GM18868 (cell line): ENCODE results near the gene SPESP1.
"Not testable (repeated sequence)": the region's sequence is repeated elsewhere in the genome, so short reads cannot be mapped to it uniquely, and the experiment has no call there.

Source experiments
- ATAC-seq: cut with Tn5 transposase; IDR thresholded peaks from one replicate; pipeline ENCODE4 v1.9.1; 2021; ENCODE audit warnings: mild to moderate bottlenecking, moderate library complexity; ENCODE audit not compliant: unreplicated experiment

SPESP1 gene

DNA sequence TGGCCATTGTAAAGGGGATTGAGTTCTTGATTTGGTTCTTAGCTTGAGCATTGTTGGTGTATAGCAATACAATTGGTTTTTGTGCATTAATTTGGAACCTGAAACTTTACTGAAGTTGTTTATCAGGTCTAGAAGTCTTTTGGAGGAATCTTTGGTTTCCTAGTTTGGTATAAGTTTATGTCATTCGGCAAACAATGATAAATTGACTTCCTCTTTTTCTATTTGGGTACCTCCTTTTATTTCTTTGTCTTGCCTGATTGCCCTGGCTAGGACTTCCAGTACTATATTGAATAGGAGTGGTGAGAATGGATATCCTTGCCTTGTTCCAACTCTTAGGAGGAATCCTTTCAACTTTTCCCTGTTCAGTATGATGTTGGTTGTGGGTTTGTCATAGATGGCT is 32.1 kb downstream of the SPESP1 start:
- ATAC-seq = no peak

- ATAC-seq = not testable (repeated sequence)
Observed at GRCh38 chr15:68963719-68964118, 33.4 kb downstream of the SPESP1 start.

DNA sequence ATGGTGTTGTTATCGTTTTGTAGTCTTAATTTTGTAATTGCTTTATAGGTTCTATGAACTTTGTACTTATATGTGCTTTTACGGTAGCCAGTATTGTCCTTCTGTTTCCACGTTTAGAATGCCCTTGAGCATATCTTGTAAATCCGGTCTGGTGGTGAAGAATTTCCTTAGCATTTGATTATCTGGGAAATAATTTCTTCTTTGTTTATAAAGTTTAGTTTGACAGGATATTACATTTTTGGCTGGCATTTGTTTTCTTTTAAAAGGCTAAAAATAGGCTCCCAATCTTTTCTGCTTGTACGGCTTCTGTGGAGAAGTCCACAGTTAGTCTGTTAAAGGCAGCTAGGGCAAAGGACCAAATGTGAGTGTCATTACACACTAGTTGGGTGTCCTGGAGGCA is 36.7 kb downstream of the SPESP1 start:
- no peak for ATAC-seq

GRCh38 chr15:68967948-68968347 is 37.6 kb downstream of the SPESP1 start:
- ATAC-seq = no peak

DNA sequence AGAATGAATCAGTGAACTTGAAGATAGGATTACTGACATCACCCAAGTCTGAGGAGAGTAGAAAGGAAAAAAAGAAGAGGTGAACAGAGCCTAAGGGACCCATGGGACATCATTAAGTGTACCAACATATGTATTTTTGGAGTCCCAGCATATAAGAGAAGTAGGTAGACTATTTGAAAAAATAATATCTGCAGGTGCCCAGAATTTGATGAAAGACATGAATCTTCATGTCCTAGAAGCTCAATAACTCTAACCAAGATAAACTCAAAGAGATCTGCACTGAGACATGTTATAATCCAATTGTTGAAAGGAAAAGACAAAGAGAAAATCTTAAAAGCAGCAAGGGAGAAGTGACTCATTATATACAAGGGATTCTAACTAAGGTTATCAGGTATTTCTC is 39.0 kb downstream of the SPESP1 start:
- no peak for ATAC-seq

DNA sequence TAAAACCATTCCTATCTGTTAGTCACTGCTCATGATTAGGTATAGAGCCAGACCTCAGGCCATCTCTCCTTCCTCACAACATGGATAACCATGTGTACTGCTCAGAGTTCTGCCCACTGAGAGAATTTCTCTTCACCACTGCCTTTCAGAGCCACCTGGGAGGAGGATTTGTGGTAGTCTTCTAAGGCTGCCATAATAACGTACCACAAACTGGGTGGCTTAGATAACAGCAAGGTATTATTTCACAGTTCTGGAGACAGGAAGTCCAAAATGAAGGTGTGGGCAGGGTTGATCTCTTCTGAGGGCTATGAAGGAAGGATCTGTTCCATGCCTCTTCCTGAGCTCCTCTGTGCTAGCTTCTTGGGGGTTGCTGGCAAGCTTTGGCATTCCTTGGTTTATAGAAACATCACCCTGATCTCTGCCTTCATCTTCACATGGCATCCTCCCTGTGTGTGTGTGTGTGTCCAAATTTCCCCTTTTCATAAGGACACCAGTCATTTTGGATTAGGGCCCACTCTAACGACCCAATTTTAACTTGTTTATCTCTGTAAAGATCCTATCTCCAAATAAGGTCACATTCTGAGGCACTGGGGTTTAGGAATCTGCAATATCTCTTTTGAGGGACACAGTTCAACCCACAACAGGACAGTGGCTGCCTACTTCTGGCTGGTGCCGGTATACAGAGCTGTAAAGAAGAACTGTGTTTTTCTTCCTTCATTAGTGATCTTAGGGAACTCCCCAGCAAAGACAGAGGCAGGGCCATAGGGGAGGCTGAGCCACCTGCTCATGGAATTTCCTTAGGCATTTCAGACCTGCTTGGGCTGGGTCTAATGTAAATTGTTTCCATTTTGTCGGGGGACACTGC is 42.1 kb downstream of the SPESP1 start:
- ATAC-seq = no peak

GRCh38 chr15:68975651-68976160 is 45.4 kb downstream of the SPESP1 start:
- not testable (repeated sequence) for ATAC-seq

DNA sequence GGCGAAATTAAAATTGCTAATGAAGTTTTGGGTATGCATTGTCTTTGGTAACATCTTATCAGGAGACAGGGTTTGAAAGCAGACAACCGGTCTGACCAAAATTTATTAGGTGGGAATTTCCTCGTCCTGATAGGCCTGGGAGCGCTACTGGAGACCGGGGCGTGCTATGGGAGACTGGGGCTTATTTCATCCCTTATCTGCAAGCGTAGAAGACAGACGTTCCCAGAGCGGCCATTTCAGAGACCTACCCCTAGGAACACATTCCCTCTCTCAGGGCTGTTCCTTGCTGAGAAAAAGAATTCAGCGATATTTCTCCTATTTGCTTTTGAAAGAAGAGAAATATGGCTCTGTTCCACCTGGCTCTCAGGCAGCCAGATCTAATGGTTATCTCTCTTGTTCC is 47.1 kb downstream of the SPESP1 start:
- not testable (repeated sequence) for ATAC-seq

- no peak for ATAC-seq
Observed at GRCh38 chr15:68979006-68979405, 48.7 kb downstream of the SPESP1 start.

DNA sequence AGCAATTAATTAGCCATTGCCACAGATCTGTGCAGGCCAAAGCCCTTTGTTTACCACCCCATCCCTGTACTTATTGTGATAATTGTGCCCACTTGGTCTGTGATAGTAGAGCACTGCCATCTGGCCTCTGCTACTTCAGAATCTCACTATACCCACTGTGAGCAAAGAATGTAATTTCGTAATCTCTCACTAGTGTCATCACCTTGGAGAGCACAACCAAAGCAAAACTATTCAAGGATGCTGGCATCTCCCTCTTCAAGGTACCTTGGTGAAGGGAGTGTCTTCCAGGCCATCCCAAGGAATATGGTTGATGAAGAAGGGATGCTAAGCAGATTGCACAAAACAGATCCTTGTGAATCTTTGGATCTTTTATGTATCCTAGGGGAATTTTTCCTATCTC is 49.5 kb downstream of the SPESP1 start:
- ATAC-seq = no peak

- ATAC-seq = no peak
Observed at GRCh38 chr15:68980786-68981185, 50.5 kb downstream of the SPESP1 start.

- no peak for ATAC-seq
Observed at GRCh38 chr15:68981941-68982340, 51.6 kb downstream of the SPESP1 start.

- no peak for ATAC-seq
Observed at GRCh38 chr15:68982976-68983563, 52.7 kb downstream of the SPESP1 start.

- no peak for ATAC-seq
Observed at GRCh38 chr15:68983961-68984481, 53.7 kb downstream of the SPESP1 start.

DNA sequence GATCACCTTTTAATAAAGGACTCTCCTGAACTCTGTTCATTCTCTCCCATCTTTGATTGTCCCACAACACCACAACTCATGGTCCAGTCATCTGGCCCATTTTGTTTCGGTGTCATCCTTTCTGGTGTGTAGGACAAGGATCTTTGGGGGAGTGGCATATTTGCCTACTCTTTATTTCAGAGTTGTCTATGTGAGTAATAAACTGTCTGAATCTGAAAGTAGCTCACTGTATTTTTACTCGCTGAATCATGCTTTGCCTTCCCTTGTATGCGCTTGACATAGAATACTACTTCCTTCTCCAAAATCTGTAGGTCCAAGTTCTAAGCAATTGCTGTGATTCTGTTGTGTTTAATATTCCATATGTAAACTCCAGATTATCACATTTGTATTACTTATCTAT is 54.3 kb downstream of the SPESP1 start:
- no peak for ATAC-seq

GRCh38 chr15:68985361-68985891 is 55.1 kb downstream of the SPESP1 start:
- no peak for ATAC-seq

DNA sequence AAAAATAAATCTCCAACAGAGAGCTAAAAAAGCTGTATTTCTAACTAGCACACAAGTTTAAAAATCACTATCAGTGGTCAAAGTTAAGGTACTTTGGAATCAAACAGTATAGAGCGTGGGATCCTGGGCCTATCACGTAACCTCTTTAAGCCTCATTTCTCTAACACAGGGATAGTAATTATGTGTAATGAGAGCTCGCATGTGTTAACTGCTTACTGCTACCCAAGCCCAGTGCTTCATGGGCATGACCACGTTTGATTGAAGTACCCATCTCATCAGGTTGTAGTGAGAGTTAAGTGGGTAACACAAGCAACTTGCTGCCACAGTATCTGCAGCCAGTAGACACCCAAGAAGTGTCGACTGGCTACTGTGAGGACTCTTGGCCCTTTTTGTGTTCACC is 56.0 kb downstream of the SPESP1 start:
- no peak for ATAC-seq

DNA sequence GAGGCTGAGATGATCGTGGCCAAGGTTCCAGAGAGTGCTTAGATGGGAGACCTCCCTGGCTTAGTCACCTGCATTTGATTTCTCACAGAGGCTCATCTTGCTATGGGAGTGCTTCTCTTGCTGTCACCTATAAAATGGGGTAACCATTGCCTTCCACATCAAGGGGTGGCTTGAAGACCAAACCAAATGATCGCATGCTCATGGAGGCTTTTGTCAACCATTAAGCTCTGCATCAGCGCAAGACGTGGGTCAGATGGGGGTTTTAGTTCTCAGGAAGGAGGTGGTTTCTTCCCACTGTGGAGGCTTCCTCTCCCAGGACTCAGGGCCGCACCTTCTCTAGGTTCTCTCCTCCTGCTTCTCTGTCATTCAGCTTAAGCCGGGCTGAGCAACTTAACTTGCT is 56.8 kb downstream of the SPESP1 start:
- ATAC-seq = no peak

DNA sequence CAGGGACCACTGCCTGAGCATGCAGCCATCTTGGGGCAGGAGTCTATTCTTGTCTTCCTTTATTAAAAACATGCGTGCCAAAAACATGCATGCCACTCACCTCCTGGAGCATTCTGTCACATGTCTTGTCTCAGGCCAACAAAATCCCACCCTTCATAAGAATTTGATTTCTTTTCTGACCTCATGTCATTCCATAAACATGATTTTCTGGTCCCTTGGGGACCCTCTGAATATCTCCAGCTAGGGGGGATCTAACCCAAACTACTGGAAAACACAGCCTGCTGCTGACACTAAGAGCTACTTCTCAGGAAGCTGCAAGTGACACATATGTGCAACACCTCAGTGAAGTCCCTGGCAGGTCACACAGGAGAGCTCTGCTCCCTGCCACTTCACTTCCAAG is 57.4 kb downstream of the SPESP1 start:
- no peak for ATAC-seq

GRCh38 chr15:68989541-68990230 is 59.4 kb downstream of the SPESP1 start:
- no peak for ATAC-seq
